GM18870 (cell line): ENCODE measurements around the gene MYOM3.

Experiments
- ATAC-seq: cut with Tn5 transposase; IDR thresholded peaks from one replicate; pipeline ENCODE4 v1.9.1; 2021; ENCODE audit warnings: moderate library complexity; ENCODE audit not compliant: unreplicated experiment

MYOM3 gene

DNA sequence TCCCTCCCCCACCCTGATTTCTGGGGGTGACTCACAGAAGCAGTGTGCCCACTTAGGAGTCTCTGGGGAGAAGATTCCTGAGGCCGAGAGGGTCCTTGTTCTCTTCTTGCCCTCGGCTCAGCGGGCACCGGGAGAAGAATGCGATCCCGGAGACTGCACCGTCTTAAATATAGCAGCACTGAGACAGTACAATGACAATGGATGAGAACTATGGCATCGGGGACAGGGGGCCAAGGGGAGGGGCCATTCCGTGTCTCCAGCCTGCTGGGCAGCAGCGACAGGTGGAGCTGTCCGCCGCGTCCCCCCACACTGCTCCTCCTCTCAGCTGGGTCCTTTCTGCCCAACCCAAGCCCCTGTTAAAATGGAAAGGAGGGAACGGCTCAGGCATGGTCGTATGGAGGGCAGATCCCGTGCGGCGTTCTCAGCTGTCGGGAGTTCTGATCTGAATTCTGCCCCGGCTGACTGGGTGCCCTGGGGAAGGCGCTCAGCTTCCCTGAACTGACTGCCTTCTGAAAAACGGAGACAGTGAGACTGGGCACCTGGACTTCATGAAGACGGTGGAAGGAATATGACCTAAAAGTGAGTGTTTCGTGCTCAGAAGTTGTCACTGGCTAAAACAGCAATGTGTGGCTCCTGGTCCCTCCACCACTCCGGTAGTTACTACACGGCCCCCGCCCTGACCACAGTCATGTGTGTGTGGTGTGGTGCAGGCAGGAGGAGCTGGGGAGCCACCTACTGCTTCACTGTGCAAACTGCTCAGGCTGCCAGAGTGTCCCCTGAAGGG is at the start of gene MYOM3:
MYOM3 (minus strand) TSS at position 140 of the 784 bp plus-strand sequence. CDS start 3,499 bp downstream, outside the sequence.
- ATAC-seq: no peak

DNA sequence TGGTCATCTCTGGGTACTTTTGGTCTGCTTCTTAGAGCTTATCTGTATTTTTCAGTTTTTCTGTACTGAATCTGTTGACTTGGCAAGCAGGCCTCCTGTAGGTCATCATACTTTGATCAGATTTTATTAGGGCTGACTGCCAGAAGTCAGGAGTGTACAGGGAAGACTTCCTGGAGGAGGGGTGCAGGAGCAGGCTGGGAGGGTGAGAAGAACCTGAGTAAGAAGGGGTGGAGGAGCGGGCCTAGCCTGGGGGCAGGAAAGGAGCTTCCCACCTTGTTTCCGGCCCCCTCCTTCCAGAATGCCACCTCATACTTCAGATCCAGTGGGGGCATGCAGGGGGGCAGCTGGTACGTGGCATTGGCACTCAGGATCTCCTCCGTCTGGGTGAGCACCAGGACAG is 49.3 kb upstream of the MYOM3 start:
- ATAC-seq: no peak

DNA sequence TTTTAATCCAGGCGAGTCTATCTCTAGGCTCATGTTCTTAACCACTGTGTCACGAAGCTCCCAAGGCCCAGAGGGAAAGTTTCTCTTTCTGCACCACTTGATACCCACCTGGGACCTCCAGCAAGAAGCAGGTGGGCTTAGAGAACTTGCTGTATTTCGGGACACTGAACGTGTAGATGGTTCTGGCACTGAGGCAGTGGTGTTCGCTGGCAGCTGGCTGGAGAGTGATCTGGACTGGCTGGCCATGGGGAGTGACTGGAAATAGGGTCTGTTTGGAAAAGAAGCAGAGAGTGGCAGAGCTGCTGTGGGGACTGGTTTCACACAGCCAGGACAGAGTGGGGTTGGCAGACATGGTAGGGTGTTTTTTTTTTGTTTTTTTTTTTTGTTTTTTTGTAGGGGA is 47.4 kb upstream of the MYOM3 start:
- ATAC-seq: no peak

DNA sequence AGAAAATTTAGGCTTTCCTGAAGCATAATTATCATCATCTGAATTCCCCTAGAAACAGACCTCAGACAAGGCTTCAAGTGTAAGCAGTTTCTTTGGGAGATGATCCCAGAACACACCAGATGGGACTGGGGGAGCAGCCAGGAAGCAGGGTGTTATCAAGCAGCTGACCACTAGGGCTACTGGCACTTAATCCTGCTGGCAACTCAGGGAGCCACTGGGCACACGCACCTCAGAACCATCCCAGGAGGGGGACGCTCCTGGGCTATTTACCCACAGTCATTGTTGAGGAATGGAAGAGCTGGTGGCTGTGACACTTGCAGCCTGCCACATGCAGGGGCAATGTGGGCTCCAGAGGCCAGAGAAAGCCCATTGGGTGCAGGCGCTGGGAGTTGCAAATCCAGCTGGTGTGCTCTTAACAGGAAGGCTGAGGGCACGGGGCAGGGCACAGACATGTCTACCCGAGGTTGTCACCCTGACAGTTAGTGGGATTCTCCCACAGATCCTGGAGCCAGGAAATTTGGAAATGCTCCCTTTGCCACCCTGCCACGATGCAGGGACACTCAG is 46.1 kb upstream of the MYOM3 start:
- no peak for ATAC-seq

DNA sequence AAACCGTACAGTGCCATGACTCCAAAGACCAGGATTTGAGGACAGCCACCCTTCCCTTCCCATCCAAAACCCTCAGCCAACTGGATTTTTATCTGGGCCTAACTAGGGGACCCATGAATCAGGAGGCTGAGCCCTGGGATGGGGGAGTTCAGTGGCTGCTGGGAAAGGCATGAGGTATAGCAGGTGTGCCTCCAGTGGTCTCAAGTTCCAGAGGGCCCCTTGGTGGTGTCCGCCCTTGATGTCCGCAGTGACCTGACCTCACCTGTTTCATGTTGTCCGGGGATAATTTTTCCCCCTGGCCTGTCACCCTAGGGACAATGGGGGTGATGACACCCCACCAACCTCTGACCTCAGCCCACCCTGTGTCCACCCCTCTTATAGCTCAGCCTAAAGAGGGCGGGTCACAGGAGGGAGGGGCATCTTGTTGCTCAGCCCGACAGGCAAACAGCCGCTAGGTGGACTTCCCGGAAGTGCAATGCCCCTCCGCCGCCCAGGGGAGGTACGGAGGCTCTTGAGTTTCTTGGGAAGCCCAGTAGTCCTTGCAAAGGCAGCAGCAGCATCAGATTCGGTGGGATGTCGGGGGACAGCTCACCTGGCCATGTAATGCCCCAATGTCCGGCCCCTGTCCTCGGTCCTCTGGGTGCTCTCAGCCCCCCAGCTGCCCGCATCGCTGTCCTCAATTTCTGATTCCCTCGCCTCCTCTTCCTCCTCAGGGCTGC is 44.8 kb upstream of the MYOM3 start:
- no peak for ATAC-seq

DNA sequence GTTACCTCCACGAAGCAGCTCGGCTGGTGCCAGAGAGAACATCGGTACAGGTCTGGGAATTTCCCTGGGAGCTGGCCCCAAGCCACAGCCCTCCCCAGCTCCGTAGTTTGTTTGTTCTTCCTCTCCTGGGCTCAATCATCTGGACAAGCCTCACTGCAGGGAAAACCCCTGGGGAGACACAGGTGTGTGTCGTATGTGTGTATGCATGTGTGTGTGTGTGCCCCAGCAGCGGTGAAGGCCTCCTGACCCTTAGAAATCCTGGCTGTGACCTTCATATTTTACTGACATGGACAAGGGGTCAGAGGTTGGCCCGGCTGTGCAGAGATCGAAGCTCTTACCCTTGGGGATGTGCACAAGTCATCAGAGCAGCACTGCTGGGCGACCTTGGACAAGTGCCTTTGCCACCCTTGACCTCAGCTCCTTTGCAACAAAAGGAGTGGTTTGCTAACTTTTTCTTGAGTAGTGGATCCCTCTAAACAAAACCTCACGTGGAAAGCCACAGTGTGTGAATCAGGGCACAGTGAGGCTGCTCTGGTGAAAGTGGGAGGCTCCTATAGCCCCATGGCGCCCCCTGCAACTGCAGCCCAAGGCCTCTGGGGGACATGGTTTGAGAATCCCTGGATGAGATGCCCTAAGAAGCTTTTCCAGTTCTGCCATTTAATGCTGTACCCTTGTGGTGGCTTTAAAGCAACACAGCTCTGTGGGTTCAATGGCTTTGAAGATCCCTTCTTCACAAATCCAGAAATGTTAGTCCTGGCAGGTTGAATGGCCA is 43.3 kb upstream of the MYOM3 start:
- ATAC-seq: no peak

DNA sequence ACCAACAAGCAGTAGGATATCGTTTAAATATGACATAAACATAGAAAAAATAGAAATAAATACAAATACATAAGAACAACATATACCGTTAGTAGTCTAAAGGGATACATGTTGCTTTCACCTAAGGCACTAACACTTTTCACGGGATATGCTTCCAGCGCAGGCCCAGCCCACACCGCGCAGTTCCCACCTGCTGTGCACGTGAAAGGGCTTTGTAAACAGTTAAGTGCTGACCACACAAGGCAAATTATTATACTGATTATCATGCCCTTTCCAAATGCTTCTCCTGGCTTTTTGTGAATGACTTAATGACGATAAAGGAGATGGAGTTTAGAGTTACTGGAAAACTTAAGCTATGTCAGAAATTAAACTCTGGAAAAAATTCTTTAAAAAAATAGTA is 42.3 kb upstream of the MYOM3 start:
- ATAC-seq: no peak

DNA sequence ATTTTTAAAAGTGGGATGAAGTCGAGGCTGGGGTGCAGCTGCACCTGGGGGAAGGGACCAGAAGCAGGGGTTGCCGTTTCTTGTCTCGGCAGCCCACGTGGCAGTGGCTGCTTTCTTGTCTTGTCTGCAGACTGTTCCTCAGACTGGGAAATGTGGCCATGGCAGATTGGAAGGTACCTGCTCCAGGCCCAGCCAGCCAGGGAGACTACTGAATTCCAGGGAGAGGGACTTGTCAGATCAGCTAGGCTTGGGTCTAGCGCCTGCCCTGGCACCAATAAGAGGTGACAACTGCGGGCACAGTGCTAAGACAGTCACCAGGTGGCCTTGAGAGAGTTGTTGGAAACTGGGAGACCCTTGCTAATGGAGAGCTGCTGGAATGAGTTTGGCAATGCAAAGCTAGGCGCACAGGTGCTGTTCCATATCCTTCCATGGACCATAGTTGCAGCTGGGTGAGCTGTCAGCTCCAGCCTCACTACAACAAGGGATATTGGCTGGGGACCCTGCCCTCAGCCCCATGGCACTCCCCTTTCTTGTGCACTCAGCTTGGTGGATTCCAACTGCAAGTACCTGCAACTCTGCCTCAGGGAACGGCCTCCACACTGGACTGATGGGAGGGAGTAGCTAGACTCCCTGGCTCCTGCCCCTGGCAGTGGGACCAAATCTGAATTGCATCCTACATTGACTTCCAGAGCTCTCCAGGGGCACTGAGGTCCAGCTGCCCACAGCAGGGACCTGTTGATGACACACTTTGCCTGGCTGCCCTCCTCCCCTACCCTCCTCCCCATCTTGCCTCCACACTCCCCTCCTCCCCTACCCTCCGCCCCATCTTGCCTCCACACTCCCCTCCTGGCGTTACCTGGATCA is 40.9 kb upstream of the MYOM3 start:
- ATAC-seq: no peak

DNA sequence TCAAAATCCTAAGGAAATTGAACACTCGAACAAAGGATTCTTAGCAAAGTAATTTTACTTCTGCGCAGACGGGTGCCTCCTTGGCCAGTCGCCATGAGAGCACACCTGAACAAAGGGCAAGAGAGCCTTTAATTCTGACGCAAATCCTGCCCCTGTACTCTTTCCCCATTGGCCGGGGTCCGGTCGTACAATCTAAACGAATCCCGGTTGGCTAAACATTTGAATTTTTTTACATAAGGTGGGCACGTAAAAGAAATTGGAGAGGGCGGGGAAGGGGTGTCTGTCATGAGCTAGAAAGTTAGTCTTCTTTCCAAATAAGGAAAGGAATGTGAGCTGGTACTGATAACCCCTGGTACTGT is 39.2 kb upstream of the MYOM3 start:
- ATAC-seq: no peak

DNA sequence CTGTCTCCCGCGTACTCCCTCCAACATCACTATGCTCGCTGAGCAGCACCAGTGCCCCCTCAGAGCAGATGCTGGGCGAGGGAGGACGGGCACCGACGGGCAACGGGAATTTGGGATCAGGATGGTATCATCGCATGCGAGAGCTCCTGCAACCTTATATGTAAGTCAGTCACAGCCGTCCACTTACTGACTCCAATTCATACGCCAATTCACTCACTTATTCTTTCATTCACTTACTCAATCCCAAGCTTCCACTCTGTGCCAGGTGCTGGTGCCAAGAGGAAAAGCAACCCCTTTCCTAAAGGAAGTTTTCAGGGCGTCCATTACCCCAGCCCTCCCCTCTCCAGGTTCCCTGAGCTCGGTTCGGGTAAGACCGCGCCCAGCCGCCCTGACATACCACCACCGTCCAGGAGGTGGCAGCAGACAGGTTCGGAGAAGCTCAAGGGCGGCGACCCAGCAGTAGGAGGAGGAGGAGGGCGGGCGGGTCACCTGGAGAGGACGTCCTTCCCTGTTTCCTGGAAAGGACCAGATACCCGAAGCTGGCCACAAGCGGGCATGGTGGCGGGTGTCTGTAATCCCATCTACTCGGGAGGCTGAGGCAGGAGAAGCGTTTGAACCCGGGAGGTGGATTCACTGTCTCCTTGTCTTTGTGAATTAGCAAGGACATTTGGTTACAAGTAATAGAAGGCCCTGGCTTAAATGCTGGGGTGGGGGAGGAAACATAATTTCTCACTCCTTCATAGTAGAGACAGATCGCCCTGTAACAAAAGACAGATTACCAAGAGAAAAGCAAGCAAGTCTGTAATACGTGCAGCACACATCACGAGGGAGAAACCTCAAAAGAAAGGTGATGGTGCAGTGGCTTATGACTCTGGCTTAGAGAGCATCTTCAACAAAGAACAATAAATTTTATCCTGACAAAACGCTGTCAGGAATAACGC is 38.6 kb upstream of the MYOM3 start:
- no peak for ATAC-seq

DNA sequence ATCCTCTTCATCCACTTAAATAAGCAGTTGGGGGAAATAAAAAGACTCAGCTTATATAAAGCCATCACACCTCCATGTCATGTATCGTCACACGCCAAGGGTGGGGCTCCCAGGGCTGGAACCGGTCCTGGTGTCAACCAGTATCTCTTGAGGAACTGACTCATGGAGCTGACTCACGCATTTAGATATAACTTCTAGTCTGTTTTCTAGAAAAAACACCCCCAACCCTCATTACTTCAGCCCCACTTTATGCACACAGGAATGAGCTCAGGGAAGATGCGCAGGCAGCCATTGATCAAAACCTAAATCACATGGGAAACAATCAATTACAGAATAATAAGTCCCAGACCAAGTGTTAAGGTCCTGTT is 37.9 kb upstream of the MYOM3 start:
- no peak for ATAC-seq

DNA sequence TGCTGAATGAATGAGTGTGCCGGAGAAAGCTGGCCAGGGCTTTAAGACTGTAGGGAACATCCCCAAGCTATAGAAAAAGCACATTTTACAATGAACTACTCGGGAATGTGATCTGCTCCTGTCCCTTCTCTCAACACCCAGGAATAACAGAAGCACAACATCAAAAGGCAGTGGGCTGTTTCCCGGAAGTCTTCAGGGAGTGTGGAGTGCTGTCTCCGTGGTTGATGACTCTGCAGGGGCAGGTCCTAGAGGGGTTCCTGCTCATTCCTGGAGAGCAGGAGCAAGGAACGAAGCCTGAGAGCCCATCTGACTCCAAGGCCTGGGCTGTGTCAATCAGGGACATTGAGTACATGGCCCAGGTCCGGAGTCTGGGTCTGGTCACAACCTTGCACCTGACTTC is 35.9 kb upstream of the MYOM3 start:
- no peak for ATAC-seq

DNA sequence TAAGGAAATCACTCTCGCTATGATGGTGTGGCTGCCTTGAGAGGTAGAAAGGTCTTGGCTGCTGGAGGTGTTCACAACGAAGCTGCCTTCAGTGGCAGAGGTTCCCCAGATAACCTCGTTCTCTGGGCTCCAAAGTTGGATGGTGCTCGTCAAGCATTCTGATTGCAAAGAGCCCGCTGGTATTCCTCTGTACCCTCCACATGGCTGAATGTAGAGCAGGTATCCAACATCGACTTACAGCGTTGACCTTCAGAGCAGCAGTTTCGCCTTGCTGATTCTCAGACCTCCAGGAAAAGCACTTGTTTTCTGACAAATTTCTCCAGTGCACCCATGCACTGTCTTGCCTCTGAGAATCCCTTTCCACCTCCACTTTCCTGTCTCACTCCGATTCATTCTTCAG is 35.3 kb upstream of the MYOM3 start:
- no peak for ATAC-seq

DNA sequence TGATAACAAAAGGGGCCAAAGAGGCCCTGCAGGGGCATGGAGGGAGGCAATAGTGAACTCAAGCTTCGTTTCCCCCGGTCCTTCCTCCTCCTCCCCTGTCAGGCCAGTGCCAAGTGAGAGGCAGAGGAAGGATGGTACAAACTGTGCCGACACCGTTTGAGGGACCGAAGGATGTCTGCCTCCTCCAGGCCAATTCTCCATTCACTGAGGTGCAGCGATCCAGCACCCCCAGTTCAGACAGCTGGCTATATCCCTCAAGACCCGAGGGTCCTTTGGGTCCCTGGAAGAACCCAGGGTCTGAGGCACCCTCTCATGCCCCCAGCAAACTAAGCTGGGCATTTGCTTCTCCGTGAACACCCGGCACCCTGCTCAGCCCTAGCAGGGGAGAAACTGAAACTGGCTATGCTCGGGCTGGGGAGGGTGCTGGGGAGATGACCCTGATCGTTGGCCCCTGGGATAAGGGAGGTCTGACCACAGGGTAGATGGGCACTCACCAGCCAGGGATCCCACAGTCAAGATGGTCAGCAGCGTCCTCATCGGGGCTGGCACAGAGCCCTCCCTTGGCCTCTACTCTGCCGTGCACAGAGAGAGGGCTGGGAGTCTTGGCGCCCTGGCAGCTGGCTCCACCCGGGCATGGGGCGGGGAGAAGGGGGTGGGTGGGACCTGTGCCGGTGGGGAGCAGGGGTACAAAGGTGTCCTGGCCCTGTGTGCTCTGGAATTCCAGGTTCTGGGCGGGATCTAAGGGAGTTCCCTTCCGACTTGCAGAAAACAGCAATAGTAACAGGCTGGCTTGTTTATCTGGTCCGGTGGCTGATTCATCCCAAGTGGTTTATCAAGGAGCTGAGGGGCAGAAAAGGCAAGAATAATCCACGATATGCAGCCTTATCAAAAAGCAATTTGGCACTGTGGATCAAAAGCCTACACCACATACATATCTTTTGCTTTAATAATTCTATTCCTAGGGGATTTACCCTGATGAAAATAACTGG is 30.9 kb upstream of the MYOM3 start, which contains the start of gene IL22RA1:
IL22RA1 (minus strand) TSS at position 595 of the 989 bp plus-strand sequence; CDS start at position 537, 58 bp downstream.
- ATAC-seq: no peak

DNA sequence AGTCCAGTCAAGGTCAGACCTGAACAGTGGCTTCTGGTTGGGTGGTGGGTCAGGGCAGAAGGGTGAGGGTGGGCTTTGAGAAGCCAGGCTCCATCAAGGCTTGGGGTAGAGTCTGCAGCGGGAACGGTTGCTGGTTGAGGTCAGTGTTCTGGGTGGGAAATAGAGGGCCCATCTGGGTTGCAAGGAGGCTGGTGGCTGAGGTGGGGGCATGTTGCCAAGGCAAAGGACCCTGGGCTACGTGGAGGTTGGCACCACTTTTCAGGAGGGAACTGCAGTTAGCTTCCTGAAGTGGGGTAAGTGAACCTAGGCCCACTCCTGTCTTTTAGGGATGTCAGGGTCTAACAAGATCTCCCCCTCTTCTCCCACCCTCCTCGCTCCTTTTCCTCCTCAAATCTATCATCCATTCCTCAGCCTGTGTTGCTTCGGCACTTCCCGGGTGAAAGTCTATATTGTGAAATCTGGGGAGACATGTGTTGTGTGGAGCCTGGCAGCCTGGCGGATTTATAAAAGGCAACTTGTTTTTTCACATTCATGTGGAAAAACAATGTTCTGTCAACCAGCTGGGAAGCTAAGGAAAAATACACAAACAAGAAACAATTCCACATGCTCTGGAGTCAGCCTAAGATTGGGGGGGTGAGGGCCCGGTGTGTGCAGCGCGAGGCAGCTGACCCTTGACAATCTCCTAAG is 29.5 kb upstream of the MYOM3 start:
- no peak for ATAC-seq

DNA sequence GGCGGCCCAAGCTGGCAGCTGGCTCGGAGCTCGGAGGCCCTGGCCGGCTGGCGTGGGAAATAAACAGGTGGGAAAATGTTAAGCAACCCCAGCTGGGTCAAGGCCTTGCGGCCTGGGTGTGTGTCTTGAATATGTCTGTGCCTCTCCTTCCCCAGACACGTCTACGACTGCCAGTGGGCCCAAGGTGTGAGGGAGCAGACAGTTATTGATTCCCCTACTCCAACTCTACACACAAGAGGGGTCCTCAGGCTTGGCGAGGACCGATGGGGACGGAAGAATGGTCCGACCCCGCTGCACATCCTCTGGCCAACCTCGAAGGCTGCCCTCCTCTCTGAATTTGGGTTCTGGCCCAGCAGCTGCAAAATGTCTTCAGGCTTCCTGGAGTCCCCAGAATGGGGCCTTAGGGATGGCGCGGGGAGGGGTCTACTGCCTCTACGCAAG is 28.8 kb upstream of the MYOM3 start:
- no peak for ATAC-seq

DNA sequence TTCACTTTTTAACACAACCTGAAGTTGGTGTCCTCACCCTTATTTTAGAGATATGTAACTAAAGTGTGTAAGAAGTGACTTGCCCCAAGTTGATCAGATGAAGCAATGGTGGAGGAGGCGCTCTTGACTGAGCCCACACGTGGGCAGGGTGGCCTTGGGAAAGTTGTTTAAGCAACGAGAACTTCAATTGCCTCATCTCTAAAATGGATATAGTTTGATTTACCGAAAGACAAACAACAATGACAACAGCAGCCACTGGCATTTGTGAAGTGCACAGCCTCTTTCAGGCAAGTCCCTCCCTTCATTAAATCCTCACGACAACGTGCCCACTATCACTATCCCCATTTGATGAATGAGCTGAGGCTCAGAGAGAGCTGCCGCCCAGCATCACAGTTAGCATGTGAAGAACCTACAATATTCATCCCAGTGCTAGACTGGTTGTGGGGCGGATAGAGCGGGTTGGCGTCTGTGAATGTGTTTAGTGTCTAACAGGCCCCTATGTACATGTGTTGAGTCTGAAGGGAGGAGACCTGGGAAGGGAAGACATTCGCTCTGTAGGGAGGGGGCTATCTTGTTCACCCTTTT is 28.0 kb upstream of the MYOM3 start:
- no peak for ATAC-seq
